Natural killer cell treated with Interleukin-12 subunit alpha and Interleukin-12 subunit beta and Interleukin-15 and Interleukin-18, amount 100 ng/mL, for 72 hours (primary cell): ENCODE results near the gene SLC24A3. TPM values are rescaled to one million over a fixed set of nuclear protein-coding genes. Genes with fewer than 3 reads are reported as not detected.

Experiments used
- ATAC-seq, 2 donors: fragments of 150-1000 bp; cut with Tn5 transposase in 1 of 2; sonication (Bioruptor Pico), chemical (Tn5 transposase) in 1 of 2; 2 replicates each; pipeline ENCODE4 v1.10.0; 2021
- DNase-seq: peaks from one replicate; pipeline ENCODE4 v3.0.0; 2022; ENCODE audit warnings: low spot score
- H3K27ac Mint-ChIP-seq, 2 donors: 1 replicate in 1 of 2; 2 replicates in 1 of 2; pipeline ENCODE4 v1.8.0; 2022; ENCODE audit warnings: mixed read lengths in 2 of 2, mild to moderate bottlenecking in 1 of 2, moderate library complexity in 1 of 2
- H3K27me3 Mint-ChIP-seq, 2 donors: 1 replicate in 1 of 2; 2 replicates in 1 of 2; pipeline ENCODE4 v1.8.0; 2022; ENCODE audit warnings: mixed read lengths in 2 of 2
- H3K36me3 Mint-ChIP-seq: one replicate; pipeline ENCODE4 v1.8.0; 2022; ENCODE audit warnings: mixed read lengths
- H3K4me1 Mint-ChIP-seq, 2 donors: 1 replicate in 1 of 2; 2 replicates in 1 of 2; pipeline ENCODE4 v1.8.0; 2022; ENCODE audit warnings: low read depth in 2 of 2, mixed read lengths in 2 of 2, mild to moderate bottlenecking in 1 of 2
- H3K4me3 Mint-ChIP-seq: one replicate; pipeline ENCODE4 v1.8.0; 2022; ENCODE audit warnings: mixed read lengths
- H3K9me3 Mint-ChIP-seq: 2 replicates; pipeline ENCODE4 v1.8.0; 2022; ENCODE audit warnings: mixed read lengths
- total RNA-seq, 2 donors: library from RNA; stranded (reverse); gene quantifications; one replicate each; pipeline ENCODE4 v1.2.3, GENCODE V29; 2022

Gene SLC24A3
- total RNA-seq, 2 donors from 2014 or later, result 1.4 TPM; not detected in 1

- peaks cover 39 to 47% of the 10 kb centered on the region in 2 donors for H3K27me3 Mint-ChIP-seq
- H3K9me3 Mint-ChIP-seq, result no peaks in the 10 kb centered on the region
- no peaks in the 10 kb centered on the region for H3K36me3 Mint-ChIP-seq
- H3K27ac Mint-ChIP-seq, result no peak overlapping the region
- no peaks in the 10 kb centered on the region for H3K4me1 Mint-ChIP-seq
- no peak for DNase-seq
- H3K4me3 Mint-ChIP-seq, result no peak overlapping the region
- peak in 1 of 2 donors; percentile 24 for ATAC-seq
Observed at GRCh38 chr20:19757487-19758132, 545.2 kb downstream of the SLC24A3 start.

- H3K36me3 Mint-ChIP-seq, result no peaks in the 10 kb centered on the region
- H3K4me1 Mint-ChIP-seq, result no peaks in the 10 kb centered on the region
- peak; percentile 32 to 38 for ATAC-seq
- no peak for DNase-seq
- no peak within 1 kb of the TSS for H3K27ac Mint-ChIP-seq
- no peak within 1 kb of the TSS for H3K4me3 Mint-ChIP-seq
- peaks cover 37 to 42% of the 10 kb centered on the region in 2 donors for H3K27me3 Mint-ChIP-seq
- no peaks in the 10 kb centered on the region for H3K9me3 Mint-ChIP-seq
Observed at GRCh38 chr20:19758133-19758500, 545.7 kb downstream of the SLC24A3 start, which contains the start of gene RIN2. Gene RIN2 (plus strand): TSS chr20:19758258. CDS start chr20:19889602, 131,344 bp downstream.

GRCh38 chr20:19758501-19759331 is 546.3 kb downstream of the SLC24A3 start:
- DNase-seq, result no peak
- ATAC-seq, result peak; percentile 56 to 60
- no peak overlapping the region for H3K27ac Mint-ChIP-seq
- no peaks in the 10 kb centered on the region for H3K9me3 Mint-ChIP-seq
- H3K36me3 Mint-ChIP-seq, result no peaks in the 10 kb centered on the region
- peaks cover 32 to 37% of the 10 kb centered on the region in 2 donors for H3K27me3 Mint-ChIP-seq
- H3K4me3 Mint-ChIP-seq, result no peak overlapping the region
- H3K4me1 Mint-ChIP-seq, result no peaks in the 10 kb centered on the region

GRCh38 chr20:19760371-19760721 is 547.9 kb downstream of the SLC24A3 start:
- H3K27me3 Mint-ChIP-seq, result peaks cover 29 to 35% of the 10 kb centered on the region in 2 donors
- no peak overlapping the region for H3K27ac Mint-ChIP-seq
- H3K36me3 Mint-ChIP-seq, result no peaks in the 10 kb centered on the region
- DNase-seq (no peak), ATAC-seq (peak; percentile 19 to 25)
- H3K4me1 Mint-ChIP-seq, result no peaks in the 10 kb centered on the region
- H3K4me3 Mint-ChIP-seq, result no peak overlapping the region
- H3K9me3 Mint-ChIP-seq, result no peaks in the 10 kb centered on the region

GRCh38 chr20:19761326-19761725 is 548.9 kb downstream of the SLC24A3 start:
- ATAC-seq (no peak), DNase-seq (no peak)
- Mint-ChIP-seq H3K9me3 (no peaks in the 10 kb centered on the region), H3K4me1 (no peaks in the 10 kb centered on the region), H3K4me3 (no peak overlapping the region), H3K36me3 (no peaks in the 10 kb centered on the region), H3K27ac (no peak overlapping the region), H3K27me3 (peaks cover 26 to 33% of the 10 kb centered on the region in 2 donors)

GRCh38 chr20:19761841-19762240 is 549.4 kb downstream of the SLC24A3 start:
- Mint-ChIP-seq H3K27me3 (peaks cover 23 to 31% of the 10 kb centered on the region in 2 donors), H3K27ac (no peak overlapping the region), H3K4me3 (no peak overlapping the region), H3K9me3 (no peaks in the 10 kb centered on the region), H3K4me1 (no peaks in the 10 kb centered on the region), H3K36me3 (no peaks in the 10 kb centered on the region)
- DNase-seq (no peak), ATAC-seq (no peak)

GRCh38 chr20:19764207-19764606 is 551.8 kb downstream of the SLC24A3 start:
- DNase-seq (no peak), ATAC-seq (no peak)
- no peaks in the 10 kb centered on the region for H3K9me3 Mint-ChIP-seq
- no peak overlapping the region for H3K4me3 Mint-ChIP-seq
- H3K27ac Mint-ChIP-seq, result no peak overlapping the region
- peaks cover 20 to 27% of the 10 kb centered on the region in 2 donors for H3K27me3 Mint-ChIP-seq
- no peaks in the 10 kb centered on the region for H3K4me1 Mint-ChIP-seq
- no peaks in the 10 kb centered on the region for H3K36me3 Mint-ChIP-seq

GRCh38 chr20:19765266-19765665 is 552.8 kb downstream of the SLC24A3 start:
- Mint-ChIP-seq H3K27me3 (peaks cover 16 to 25% of the 10 kb centered on the region in 2 donors), H3K9me3 (no peaks in the 10 kb centered on the region), H3K4me1 (no peaks in the 10 kb centered on the region), H3K27ac (no peak overlapping the region), H3K4me3 (no peak overlapping the region), H3K36me3 (no peaks in the 10 kb centered on the region)
- DNase-seq (no peak), ATAC-seq (peak in 1 of 2 donors; percentile 55)

GRCh38 chr20:19765913-19766312 is 553.5 kb downstream of the SLC24A3 start:
- no peaks in the 10 kb centered on the region for H3K9me3 Mint-ChIP-seq
- H3K27me3 Mint-ChIP-seq, result peaks cover 16 to 25% of the 10 kb centered on the region in 2 donors
- no peaks in the 10 kb centered on the region for H3K36me3 Mint-ChIP-seq
- H3K27ac Mint-ChIP-seq, result no peak overlapping the region
- no peaks in the 10 kb centered on the region for H3K4me1 Mint-ChIP-seq
- no peak overlapping the region for H3K4me3 Mint-ChIP-seq
- DNase-seq, result no peak
- no peak for ATAC-seq

GRCh38 chr20:19767070-19767469 is 554.6 kb downstream of the SLC24A3 start:
- DNase-seq, result no peak
- H3K4me1 Mint-ChIP-seq, result no peaks in the 10 kb centered on the region
- no peak overlapping the region for H3K27ac Mint-ChIP-seq
- no peaks in the 10 kb centered on the region for H3K9me3 Mint-ChIP-seq
- H3K4me3 Mint-ChIP-seq, result no peak overlapping the region
- H3K36me3 Mint-ChIP-seq, result no peaks in the 10 kb centered on the region
- H3K27me3 Mint-ChIP-seq, result peaks cover 20 to 25% of the 10 kb centered on the region in 2 donors
- ATAC-seq, result no peak

GRCh38 chr20:19768325-19768842 is 555.9 kb downstream of the SLC24A3 start:
- Mint-ChIP-seq H3K27me3 (peaks cover 19 to 24% of the 10 kb centered on the region in 2 donors), H3K4me3 (no peak overlapping the region), H3K4me1 (no peaks in the 10 kb centered on the region), H3K36me3 (no peaks in the 10 kb centered on the region), H3K27ac (no peak overlapping the region), H3K9me3 (no peaks in the 10 kb centered on the region)
- ATAC-seq (no peak), DNase-seq (no peak)

- Mint-ChIP-seq H3K27ac (no peak overlapping the region), H3K4me3 (no peak overlapping the region), H3K27me3 (peaks cover 23 to 24% of the 10 kb centered on the region in 2 donors), H3K9me3 (no peaks in the 10 kb centered on the region), H3K4me1 (no peaks in the 10 kb centered on the region), H3K36me3 (no peaks in the 10 kb centered on the region)
- ATAC-seq (no peak), DNase-seq (no peak)
Observed at GRCh38 chr20:19769507-19769906, 557.1 kb downstream of the SLC24A3 start.

GRCh38 chr20:19770375-19770774 is 557.9 kb downstream of the SLC24A3 start:
- ATAC-seq (no peak), DNase-seq (no peak)
- no peak overlapping the region for H3K4me3 Mint-ChIP-seq
- no peaks in the 10 kb centered on the region for H3K9me3 Mint-ChIP-seq
- H3K27me3 Mint-ChIP-seq, result peaks cover 23 to 24% of the 10 kb centered on the region in 2 donors
- H3K36me3 Mint-ChIP-seq, result no peaks in the 10 kb centered on the region
- H3K4me1 Mint-ChIP-seq, result no peaks in the 10 kb centered on the region
- H3K27ac Mint-ChIP-seq, result no peak overlapping the region

- no peak for DNase-seq
- H3K36me3 Mint-ChIP-seq, result no peaks in the 10 kb centered on the region
- no peak overlapping the region for H3K27ac Mint-ChIP-seq
- no peak overlapping the region for H3K4me3 Mint-ChIP-seq
- H3K4me1 Mint-ChIP-seq, result no peaks in the 10 kb centered on the region
- no peaks in the 10 kb centered on the region for H3K9me3 Mint-ChIP-seq
- no peak for ATAC-seq
- H3K27me3 Mint-ChIP-seq, result peaks cover 23% of the 10 kb centered on the region in 2 donors
Observed at GRCh38 chr20:19771031-19771430, 558.6 kb downstream of the SLC24A3 start.
